Activated T-helper 17 cell treated with anti-CD3 and anti-CD28 coated beads, Interleukin-2, amount 50 U/mL, for 72 hours (primary cell): ENCODE results near the gene IL32. TPM values are rescaled to one million over a fixed set of nuclear protein-coding genes. Genes with fewer than 3 reads are reported as not detected.

Experiments
- ATAC-seq: fragments of 150-1000 bp; cut with Tn5 transposase; replicated peaks from 2 replicates; pipeline ENCODE4 v1.10.0; 2021; ENCODE audit warnings: mild to moderate bottlenecking, moderate library complexity
- H3K27ac Mint-ChIP-seq: one replicate; pipeline ENCODE4 v1.8.0; 2022; ENCODE audit warnings: mixed read lengths
- H3K27me3 Mint-ChIP-seq: one replicate; pipeline ENCODE4 v1.8.0; 2022; ENCODE audit warnings: mixed read lengths
- H3K36me3 Mint-ChIP-seq: one replicate; pipeline ENCODE4 v1.8.0; 2022; ENCODE audit warnings: low read depth, mild to moderate bottlenecking, mixed read lengths
- H3K4me1 Mint-ChIP-seq: one replicate; pipeline ENCODE4 v1.8.0; 2022; ENCODE audit warnings: mixed read lengths
- H3K4me3 Mint-ChIP-seq: one replicate; pipeline ENCODE4 v1.8.0; 2022; ENCODE audit warnings: mild to moderate bottlenecking, mixed read lengths
- H3K9me3 Mint-ChIP-seq: one replicate; pipeline ENCODE4 v1.8.0; 2022; ENCODE audit warnings: mixed read lengths
- total RNA-seq, 2 donors: library from RNA; stranded (reverse); gene quantifications; one replicate each; pipeline ENCODE4 v1.2.3, GENCODE V29; 2022

IL32 gene
- total RNA-seq, 2 donors from 2014 or later, result 3,603 to 3,666 TPM

DNA sequence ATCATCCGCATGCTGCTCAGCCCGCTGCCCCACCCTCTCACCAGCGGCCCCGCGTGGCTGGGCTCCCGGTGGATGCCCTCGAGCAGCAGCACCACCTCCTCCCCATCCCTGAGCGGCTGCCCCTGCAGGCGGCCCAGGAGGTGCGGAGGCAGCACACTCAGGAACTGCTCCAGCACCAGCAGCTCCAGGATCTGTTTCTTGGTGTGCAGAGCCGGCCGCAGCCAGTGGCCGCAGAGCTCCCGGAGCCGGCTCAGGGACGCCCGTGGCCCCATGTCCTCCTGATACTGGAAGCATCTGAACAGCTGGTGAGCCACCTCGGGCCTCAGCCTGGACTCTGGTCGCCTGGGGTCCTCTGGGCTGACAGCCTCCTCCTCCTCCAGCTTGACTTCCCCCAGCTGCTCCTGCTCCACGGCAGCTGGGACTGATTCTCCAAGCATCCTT is 27.1 kb downstream of the IL32 start:
- H3K27me3 Mint-ChIP-seq, result no peaks in the 10 kb centered on the region
- H3K4me1 Mint-ChIP-seq, result peaks cover 16% of the 10 kb centered on the region
- ATAC-seq, result no peak
- no peak overlapping the region for H3K4me3 Mint-ChIP-seq
- H3K9me3 Mint-ChIP-seq, result no peaks in the 10 kb centered on the region
- no peak overlapping the region for H3K27ac Mint-ChIP-seq
- H3K36me3 Mint-ChIP-seq, result no peaks in the 10 kb centered on the region

DNA sequence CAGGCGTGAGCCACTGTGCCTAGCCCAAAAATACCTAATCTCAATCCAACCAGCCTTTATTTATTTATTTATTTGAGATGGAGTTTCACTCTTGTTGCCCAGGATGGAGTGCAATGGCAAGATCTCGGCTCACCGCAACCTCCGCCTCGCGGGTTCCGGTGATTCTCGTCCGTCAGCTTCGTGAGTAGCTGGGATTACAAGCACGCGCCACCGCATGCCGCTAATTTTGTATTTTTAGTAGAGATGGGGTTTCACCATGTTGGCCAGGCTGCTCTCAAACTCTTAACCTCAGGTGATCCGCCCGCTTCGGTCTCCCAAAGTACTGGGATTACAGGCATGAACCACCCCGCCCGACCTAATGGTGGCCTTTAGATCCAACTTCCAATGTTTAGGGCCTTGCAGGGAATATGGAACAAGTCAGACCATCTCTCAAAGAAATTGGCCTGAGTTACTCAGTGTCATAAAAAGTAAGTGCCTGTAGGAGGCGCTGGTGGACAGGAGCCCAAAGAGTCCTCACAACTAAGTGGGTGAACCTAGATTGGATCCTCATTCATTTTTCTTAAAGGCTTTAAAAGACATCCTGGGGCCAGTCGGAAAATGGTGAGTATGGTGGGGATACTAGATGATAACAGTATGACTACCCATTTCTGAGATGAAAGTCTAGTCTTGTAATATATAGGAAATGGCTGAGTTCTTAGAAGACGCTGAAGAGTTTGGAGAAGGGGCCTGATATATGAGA is 29.0 kb downstream of the IL32 start:
- no peaks in the 10 kb centered on the region for H3K27me3 Mint-ChIP-seq
- H3K4me3 Mint-ChIP-seq, result peak overlapping the region; percentile 74
- peaks cover 8% of the 10 kb centered on the region for H3K4me1 Mint-ChIP-seq
- H3K36me3 Mint-ChIP-seq, result no peaks in the 10 kb centered on the region
- peak; percentile 74 for ATAC-seq
- no peaks in the 10 kb centered on the region for H3K9me3 Mint-ChIP-seq
- H3K27ac Mint-ChIP-seq, result peak overlapping the region; percentile 88

DNA sequence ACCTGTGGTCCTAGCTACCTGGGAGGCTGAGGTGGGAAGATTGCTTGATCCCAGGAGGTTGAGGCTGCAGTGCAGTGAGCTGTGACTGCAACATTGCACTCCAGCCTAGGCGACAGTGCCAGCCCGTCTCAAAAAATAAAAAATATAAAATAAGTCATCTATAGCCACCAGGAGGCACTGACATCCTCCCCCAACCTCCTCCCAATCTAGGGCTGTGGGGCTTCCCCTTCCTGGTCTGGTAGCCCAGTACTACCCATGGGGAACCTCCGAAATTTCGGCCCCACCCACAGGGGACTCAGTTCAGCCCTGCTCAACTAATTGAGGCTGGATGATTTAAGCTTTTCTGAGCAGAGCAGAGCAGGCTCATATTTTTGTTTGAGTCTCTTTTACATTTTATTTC is 30.4 kb downstream of the IL32 start:
- H3K4me1 Mint-ChIP-seq, result peaks cover 17% of the 10 kb centered on the region
- peak overlapping the region; percentile 39 for H3K4me3 Mint-ChIP-seq
- H3K27ac Mint-ChIP-seq, result no peak overlapping the region

DNA sequence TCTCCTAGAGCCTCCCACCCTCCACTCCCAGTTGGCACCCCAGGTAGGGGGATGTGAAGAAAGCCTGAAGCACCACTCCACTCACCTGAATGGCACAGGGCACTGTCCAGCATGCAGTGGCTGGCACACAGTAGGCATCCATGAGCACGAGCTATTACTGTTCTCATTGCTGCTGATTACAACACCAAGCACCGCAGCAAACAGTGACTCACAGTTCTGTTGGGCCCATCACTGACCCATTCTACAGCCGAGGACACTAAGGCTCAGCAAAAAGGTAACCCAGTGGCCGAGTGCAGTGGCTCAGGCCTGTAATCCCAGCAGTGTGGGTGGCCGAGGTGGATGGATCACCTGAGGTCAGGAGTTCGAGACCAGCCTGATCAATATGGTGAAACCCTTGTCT is 30.9 kb downstream of the IL32 start:
- Mint-ChIP-seq H3K36me3 (no peaks in the 10 kb centered on the region), H3K27ac (no peak overlapping the region), H3K9me3 (no peaks in the 10 kb centered on the region), H3K27me3 (no peaks in the 10 kb centered on the region), H3K4me1 (peaks cover 22% of the 10 kb centered on the region), H3K4me3 (peak overlapping the region; percentile 39)
- ATAC-seq, result no peak

More for the DNA sequence above, 30.4 kb downstream of the IL32 start:
- Mint-ChIP-seq H3K36me3 (no peaks in the 10 kb centered on the region), H3K9me3 (no peaks in the 10 kb centered on the region), H3K27me3 (no peaks in the 10 kb centered on the region)
- ATAC-seq, result peak; percentile 78

DNA sequence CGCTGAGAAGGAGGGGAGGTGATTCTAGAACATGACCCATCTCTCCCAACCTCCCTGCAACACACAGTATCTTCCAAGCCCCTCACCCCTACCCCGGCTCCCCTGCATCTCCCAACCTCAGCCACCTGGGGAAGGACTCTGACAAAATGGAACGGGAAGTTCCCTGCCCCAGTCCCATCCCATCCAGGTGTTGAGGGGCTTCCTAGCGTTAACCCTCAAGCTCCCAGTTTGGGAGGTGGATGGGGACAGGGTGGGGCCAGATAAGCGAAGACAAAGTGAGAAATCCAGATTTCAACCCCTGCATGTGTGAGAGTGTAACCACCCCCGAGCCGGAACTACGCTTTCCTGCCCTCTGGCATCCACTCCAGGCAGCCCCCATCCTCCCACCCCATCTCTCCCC is 31.8 kb downstream of the IL32 start:
- Mint-ChIP-seq H3K27ac (no peak overlapping the region), H3K27me3 (no peaks in the 10 kb centered on the region), H3K9me3 (no peaks in the 10 kb centered on the region), H3K4me3 (no peak overlapping the region), H3K4me1 (peaks cover 27% of the 10 kb centered on the region), H3K36me3 (no peaks in the 10 kb centered on the region)
- no peak for ATAC-seq

DNA sequence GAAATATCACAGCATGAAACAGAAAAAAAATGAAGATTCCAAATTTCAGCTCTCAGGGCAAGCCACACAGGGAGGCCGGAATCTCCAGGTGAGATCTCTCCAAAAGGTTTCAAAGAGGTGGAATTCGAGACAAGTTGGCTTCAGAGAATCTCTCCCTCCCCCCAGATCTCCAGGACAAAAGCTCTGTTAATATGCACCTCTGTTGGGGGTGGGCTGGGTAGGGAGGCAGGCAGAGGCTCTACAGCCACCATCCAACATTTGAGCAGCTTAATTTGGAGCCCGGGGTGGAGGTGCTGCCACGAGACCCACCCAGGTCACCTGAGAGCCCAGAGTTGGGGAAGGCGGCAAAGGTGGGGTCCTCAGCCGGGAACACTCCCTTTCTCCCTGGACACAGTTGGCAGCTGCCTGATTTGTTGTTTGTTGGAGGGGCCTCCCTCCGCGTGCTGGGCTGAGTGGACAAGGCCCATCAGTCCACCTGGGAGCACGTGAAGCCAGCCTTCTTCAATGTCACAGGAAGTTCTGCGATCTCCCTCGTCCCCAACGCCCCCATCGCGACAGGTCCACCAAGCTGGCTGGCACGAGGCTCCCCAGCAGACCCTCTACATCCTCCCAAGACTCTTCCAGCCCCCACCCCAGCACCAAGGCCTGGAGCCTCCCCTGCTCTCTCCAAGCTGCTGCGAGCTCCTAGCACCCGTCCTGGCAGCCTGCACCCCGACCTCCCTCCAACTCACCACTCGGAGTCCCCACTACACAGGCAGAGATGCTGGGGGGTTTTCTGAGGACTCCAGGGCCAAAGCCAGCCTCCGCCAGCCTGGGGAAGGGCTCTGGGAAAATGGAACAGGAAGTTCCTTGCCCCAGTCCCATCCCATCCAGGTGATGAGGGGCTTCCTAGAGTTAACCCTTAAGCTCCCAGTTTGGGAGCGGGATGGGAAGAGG is 33.3 kb downstream of the IL32 start, which contains the start of gene ZSCAN10:
ZSCAN10 (minus strand) TSS at position 836 of the 936 bp plus-strand sequence. CDS start 6,357 bp downstream, outside the sequence.
- no peak for ATAC-seq
- H3K9me3 Mint-ChIP-seq, result no peaks in the 10 kb centered on the region
- peaks cover 28% of the 10 kb centered on the region for H3K4me1 Mint-ChIP-seq
- peak within 1 kb of the TSS; percentile 91 for H3K27ac Mint-ChIP-seq
- no peaks in the 10 kb centered on the region for H3K27me3 Mint-ChIP-seq
- H3K4me3 Mint-ChIP-seq, result peak within 1 kb of the TSS; percentile 79
- no peaks in the 10 kb centered on the region for H3K36me3 Mint-ChIP-seq

DNA sequence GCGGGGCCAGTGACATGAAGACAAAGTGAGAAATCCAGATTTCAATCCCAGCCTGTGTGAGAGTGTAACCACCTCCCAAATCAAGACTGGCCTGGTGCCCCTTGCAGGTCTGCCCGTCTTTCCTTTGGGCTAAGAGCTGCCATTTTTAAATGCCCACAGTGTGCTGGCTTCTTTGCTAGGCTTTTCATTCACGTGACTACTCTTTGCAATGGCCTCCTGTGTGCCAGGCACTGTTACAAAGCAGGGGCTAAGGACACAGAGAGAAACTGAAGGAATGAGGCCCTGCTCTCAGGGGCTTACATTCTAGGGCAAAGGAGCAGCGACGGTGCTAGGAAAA is 33.9 kb downstream of the IL32 start:
- Mint-ChIP-seq H3K27me3 (no peaks in the 10 kb centered on the region), H3K9me3 (no peaks in the 10 kb centered on the region), H3K36me3 (no peaks in the 10 kb centered on the region), H3K27ac (no peak overlapping the region), H3K4me1 (peaks cover 26% of the 10 kb centered on the region), H3K4me3 (no peak overlapping the region)
- ATAC-seq, result no peak

DNA sequence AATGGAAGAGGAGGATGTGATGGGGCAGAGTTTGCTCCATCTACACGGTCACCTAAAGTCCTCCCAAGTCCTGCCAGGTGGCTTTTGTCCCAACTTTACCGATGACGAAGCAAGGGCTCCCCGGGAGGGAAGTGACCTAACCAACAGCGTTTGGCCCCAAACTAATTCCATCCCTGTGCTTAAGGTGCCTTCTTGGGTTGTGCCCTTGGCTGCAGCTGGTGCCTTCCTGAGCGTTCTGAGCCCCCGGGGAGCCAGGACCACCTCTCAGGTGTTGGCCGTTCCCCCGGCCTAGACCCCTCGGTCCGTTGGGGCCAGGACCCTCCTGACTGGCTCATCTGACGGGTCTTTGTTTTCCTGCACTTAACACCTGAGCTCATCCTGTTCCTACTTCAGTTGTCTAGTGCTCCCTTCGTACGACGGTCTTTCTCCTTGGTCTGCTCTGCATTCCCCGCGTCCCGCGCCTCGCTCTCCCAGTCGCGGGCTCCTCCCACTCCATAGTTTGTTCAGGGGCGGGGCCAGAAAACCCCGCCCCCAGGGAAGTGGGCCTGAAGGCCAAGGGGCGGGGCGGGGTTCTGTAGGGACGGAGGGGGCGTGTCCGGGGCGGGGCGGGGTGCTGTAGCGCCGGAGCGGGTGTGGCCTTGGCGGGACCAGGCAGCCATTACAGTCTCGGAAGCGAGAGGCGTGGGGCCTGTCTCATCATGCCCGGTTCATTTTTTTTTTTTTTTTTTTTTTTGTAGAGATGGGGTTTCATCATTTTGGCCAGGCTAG is 34.5 kb downstream of the IL32 start:
- no peaks in the 10 kb centered on the region for H3K36me3 Mint-ChIP-seq
- no peaks in the 10 kb centered on the region for H3K27me3 Mint-ChIP-seq
- peak overlapping the region; percentile 79 for H3K4me3 Mint-ChIP-seq
- peak; percentile 91 for ATAC-seq
- H3K27ac Mint-ChIP-seq, result peak overlapping the region; percentile 91
- H3K4me1 Mint-ChIP-seq, result peaks cover 21% of the 10 kb centered on the region
- H3K9me3 Mint-ChIP-seq, result no peaks in the 10 kb centered on the region

DNA sequence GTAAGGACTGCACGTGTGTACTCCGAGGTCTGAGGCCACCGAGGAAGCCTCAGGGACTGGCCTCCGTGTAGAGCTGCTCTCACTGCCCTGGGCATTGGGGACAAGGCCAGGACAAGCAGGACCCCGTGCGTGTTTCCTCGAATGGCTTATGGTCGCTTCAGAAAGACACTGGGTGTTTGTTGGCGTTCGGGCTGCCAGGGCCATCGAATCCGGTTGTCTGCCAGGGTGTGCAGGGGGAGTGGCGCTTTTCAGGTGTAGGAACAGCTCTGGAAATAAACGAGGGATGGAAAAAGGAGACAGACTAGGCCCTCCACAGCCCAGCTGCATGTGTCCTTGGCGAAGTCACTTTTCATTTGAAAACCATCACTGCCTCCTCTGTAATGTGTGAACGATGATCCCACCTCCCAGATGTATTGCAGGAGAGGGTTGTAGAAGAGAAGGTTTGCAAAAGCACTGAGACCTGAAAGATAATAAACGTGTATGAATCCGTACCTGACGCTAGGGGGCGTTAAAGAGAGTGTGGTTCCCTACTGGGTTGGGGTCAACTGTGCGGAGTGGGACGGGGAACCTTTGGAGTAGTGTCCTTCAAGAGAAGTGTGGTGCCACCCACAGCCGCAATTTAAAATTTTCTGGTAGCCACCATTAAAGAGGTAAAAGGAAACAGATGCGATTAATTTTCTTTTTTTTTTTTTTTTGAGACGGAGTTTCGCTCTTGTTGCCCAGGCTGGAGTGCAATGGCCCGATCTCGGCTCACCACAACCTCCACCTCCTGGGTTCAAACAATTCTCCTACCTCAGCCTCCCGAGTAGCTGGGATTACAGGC is 35.8 kb downstream of the IL32 start:
- H3K27ac Mint-ChIP-seq, result peak overlapping the region; percentile 46
- peak overlapping the region; percentile 71 for H3K4me3 Mint-ChIP-seq
- peaks cover 24% of the 10 kb centered on the region for H3K4me1 Mint-ChIP-seq
- no peaks in the 10 kb centered on the region for H3K9me3 Mint-ChIP-seq
- no peaks in the 10 kb centered on the region for H3K36me3 Mint-ChIP-seq
- ATAC-seq, result no peak
- no peaks in the 10 kb centered on the region for H3K27me3 Mint-ChIP-seq

DNA sequence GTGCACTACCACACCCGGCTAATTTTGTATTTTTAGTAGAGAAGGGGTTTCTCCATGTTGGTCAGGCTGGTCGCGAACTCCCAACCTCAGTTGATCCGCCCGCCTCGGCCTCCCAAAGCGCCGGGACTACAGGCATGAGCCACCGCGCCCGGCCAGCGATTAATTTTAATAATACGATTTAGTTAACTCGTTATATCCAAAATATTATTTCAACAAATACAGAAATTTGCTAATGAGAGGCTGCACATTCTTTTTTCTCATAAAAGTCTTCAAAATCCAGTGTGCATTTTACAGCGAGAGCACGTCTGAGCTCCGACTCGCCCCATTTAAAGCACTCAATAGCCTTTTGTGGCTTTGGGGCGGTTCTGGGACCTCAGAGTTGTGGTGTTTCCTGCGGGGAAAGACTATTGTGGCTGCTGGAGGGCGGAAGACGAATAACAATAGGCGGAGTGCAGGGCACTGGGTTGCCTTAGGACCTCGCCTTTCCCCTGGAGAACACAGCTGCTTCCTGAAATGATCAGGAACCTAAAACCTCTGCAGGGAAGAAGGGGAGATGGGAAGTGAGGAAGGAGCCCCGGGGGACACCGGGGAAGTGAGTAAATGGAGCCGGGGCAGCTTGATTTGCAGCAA is 36.5 kb downstream of the IL32 start:
- Mint-ChIP-seq H3K27me3 (no peaks in the 10 kb centered on the region), H3K4me1 (peaks cover 25% of the 10 kb centered on the region), H3K27ac (peak overlapping the region; percentile 5), H3K4me3 (peak overlapping the region; percentile 71), H3K36me3 (no peaks in the 10 kb centered on the region), H3K9me3 (no peaks in the 10 kb centered on the region)
- ATAC-seq, result no peak

DNA sequence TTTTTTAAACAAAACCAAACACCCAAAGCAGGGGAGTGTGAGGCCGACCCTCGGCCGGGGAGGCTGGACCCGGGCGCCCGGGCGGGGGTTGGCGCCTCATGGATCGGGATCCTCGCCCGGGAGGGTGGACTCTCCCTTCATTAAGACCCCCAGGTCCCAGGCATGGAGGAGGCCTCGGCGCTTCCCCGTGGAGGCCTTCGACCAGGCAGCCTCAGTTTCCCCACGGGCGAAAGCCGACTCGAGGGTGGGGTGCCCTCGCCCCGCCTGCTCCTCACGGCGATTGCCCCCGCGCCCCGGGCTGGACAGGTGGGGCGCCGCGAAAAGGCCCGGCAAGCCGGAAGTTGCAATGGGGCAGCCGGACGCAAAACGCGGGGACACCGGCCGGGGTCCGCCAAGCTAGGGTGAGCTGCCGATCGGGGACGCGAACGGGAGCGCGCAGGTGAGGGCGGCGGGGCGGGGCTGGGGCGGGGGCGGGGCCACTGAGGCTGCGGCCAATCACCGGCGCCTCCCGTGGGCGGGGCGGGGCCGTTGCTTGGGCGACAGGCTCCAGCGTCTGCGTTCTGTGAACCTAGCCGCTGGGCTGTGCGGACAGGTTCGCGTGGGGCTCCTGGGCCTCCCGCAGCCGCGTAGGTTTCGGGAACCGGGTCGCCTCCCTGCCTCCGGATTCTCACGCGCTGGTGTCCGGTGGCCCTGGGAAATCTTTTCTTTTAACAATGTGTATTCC is 40.9 kb downstream of the IL32 start:
- no peaks in the 10 kb centered on the region for H3K9me3 Mint-ChIP-seq
- peak overlapping the region; percentile 81 for H3K4me3 Mint-ChIP-seq
- ATAC-seq, result peak; percentile 96

DNA sequence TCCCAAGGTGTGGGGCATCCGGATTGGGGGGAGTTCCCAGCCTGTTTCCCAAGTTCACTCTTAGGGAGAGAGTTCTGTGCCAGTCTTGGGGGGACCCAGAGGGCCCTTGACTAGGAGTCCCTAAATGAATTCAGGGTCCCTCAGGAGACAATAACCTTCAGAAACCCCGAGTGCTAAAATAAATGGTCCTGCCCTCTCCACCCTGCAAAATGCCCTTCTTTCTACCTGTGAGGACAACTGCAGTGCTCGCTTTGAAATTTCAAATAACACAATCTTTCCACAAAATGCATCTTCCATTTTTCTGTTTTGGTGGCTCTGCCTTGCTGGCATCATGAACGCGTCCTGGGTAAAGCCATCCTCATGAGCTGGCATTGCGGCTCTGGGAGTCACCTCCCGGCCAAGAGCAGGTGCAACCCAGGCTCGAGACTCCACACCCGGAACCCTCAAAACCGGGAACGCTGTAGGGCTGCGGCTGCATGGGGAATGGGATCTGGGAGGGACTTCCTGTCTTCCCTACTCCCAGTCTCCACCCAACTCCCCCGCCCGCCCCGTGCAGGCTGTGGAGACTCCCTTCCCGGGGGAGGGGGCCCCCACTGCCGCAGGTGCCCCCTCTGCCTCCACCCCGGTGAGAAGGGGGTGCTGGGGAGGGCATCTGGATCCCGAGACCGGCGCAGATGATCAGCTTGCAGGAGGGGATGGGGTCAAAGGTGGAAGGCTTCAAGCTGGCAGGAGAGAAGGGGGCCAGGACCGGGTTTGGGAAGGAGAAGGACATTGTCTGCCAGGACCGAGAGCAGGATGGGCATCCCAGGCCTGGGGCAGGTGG is 46.8 kb downstream of the IL32 start, which contains the start of gene ZNF205:
ZNF205 (plus strand) TSS at position 529 of the 823 bp plus-strand sequence. CDS start 845 bp downstream, outside the sequence.
- H3K4me3 Mint-ChIP-seq, result no peak within 1 kb of the TSS

More for the DNA sequence above, 40.9 kb downstream of the IL32 start:
- no peaks in the 10 kb centered on the region for H3K36me3 Mint-ChIP-seq
- H3K27me3 Mint-ChIP-seq, result no peaks in the 10 kb centered on the region
- H3K4me1 Mint-ChIP-seq, result peaks cover 17% of the 10 kb centered on the region
- peak overlapping the region; percentile 77 for H3K27ac Mint-ChIP-seq

More for the DNA sequence above, 46.8 kb downstream of the IL32 start, which contains the start of gene ZNF205:
- H3K9me3 Mint-ChIP-seq, result no peaks in the 10 kb centered on the region
- peaks cover 4% of the 10 kb centered on the region for H3K27me3 Mint-ChIP-seq
- no peak for ATAC-seq
- H3K36me3 Mint-ChIP-seq, result no peaks in the 10 kb centered on the region
- H3K27ac Mint-ChIP-seq, result no peak within 1 kb of the TSS
- H3K4me1 Mint-ChIP-seq, result peaks cover 3% of the 10 kb centered on the region
